ENCODE results near the gene YPEL5.

YPEL5 gene

DNA sequence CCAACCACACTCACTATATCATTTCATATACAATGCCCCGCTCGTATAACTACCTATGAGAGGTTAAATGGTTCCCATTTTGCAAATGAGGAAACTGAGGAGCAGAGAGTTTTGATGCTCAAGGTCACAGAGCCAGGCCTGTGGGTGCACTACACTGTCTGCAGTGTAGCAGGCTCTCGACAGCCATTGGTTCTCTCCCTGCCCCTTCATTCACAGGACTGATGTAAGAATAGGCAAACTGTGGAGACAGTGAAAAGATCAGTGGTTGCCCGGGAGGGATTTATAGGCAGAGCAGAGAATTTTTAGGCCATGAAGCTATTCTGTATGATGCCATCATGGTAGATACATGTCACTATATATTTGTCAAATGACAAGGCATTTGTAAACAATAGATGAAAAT lies 45.5 kb downstream of the YPEL5 start:
- no peak overlapping the region for H3K4me3 ChIP-seq (ENCODE audit: low read depth, low read length)
- TF ChIP-seq, protein P1, sequence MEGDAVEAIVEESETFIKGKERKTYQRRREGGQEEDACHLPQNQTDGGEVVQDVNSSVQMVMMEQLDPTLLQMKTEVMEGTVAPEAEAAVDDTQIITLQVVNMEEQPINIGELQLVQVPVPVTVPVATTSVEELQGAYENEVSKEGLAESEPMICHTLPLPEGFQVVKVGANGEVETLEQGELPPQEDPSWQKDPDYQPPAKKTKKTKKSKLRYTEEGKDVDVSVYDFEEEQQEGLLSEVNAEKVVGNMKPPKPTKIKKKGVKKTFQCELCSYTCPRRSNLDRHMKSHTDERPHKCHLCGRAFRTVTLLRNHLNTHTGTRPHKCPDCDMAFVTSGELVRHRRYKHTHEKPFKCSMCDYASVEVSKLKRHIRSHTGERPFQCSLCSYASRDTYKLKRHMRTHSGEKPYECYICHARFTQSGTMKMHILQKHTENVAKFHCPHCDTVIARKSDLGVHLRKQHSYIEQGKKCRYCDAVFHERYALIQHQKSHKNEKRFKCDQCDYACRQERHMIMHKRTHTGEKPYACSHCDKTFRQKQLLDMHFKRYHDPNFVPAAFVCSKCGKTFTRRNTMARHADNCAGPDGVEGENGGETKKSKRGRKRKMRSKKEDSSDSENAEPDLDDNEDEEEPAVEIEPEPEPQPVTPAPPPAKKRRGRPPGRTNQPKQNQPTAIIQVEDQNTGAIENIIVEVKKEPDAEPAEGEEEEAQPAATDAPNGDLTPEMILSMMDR (conservative IDR thresholded peaks at IDR 0.05; ENCODE audit: low read depth, low read length): no peak
- DNase-seq (ENCODE audit: low read depth): no peak

DNA sequence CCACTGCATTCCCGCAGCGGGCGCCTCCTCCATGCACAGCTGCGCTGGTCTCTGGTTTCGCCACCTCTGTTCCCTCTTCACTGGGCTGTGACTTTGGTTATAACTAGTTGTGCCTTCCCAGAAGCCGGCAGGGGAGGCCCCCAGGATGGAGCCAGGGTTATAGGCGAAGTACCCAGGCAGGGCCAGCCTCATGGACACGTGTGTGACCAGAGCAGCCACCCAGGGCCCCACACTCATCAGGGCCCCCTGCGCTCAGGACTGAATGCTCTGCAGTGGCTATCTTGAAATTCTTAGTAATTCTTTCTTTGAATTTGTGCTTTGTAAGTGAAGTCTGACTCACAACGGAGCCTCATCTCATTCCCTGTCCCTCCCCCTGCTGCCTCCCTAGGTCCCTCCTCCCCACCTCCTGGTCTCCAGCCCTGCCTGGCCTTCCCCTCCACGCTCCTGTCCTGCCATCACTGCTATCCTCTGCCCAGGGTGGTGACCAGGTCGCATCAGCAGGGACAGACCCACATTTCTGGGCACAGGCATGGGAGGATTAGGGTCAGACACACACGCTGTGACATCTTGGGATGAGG lies 46.4 kb downstream of the YPEL5 start:
- H3K4me3 ChIP-seq (ENCODE audit: low read depth, low read length): no peak overlapping the region
- no peak for DNase-seq (ENCODE audit: low read depth)
- TF ChIP-seq, protein P1 (conservative IDR thresholded peaks at IDR 0.05; ENCODE audit: low read depth, low read length): no peak

DNA sequence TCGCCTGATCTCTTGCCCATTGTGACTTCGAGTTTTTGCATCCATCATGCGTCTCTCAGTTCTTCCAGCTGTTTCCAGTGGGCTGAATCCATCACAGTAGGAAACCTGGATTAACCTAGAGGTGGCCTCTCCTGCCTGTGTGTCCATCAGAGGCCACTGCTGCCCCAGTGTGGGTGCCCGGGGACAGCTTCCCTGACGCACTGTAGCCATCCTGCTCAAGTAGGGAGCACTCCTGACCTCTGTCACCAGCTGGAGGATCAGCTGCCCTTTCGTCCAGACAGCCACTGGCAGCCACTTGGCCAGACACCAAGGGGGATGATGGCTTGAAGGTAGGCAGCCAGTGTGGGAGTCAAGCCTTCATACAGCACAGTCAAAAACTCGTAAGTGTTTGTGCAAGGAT lies 47.6 kb downstream of the YPEL5 start:
- no peak overlapping the region for H3K4me3 ChIP-seq (ENCODE audit: low read depth, low read length)
- TF ChIP-seq, protein P1 (conservative IDR thresholded peaks at IDR 0.05; ENCODE audit: low read depth, low read length): no peak
- DNase-seq (ENCODE audit: low read depth): no peak

DNA sequence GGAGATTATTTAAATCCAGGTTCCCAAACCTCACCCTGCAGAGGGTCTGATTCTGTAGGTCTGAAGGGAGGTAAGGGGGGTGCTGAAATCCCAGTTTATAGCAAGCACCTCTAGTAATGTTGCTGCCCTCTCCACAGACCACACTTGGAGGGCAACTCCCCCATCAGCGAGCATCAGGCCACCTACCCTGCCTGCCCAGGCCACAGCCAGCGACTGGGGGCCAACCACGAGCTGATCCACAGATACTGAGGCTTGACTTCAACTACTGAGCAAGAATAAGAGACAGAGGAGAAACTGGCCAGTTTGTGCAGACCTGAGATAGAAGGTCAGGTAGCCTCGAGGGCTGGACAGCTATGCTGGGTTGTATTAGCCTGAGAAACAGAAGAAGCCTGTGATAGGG lies 48.2 kb downstream of the YPEL5 start:
- DNase-seq (ENCODE audit: low read depth): no peak
- H3K4me3 ChIP-seq (ENCODE audit: low read depth, low read length): no peak overlapping the region
- TF ChIP-seq, protein P1 (conservative IDR thresholded peaks at IDR 0.05; ENCODE audit: low read depth, low read length): no peak

DNA sequence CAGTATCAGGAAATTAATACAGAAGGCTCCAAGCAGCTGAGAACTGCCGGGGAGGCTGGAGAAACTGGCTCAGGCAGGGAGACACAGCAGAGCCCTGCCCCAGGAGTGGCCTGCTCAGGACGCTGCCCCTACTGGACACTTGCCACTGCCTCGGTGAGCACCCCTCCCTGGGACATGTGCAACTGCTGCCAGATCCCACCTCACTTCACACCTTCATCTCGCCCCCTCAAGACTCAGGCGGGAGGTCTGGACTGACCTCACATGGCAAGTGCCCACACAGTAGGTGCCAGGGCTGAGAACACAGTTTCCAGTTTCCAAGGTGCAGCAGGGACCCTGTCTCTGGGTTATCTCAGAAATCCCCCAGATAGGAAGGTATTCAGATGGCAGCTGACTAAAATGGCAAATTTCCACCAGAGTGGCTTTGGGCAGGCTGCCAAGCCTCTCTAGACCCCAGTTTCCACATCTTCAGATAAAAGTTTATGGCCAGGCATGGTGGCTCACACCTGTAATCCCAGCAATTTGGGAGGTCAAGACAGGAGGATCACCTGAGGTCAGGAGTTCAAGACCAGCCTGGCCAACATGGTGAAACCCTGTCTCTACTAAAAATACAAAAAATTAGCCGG lies 50.9 kb downstream of the YPEL5 start:
- no peak overlapping the region for H3K4me3 ChIP-seq (ENCODE audit: low read depth, low read length)
- TF ChIP-seq, protein P1 (conservative IDR thresholded peaks at IDR 0.05; ENCODE audit: low read depth, low read length): no peak
- no peak for DNase-seq (ENCODE audit: low read depth)

DNA sequence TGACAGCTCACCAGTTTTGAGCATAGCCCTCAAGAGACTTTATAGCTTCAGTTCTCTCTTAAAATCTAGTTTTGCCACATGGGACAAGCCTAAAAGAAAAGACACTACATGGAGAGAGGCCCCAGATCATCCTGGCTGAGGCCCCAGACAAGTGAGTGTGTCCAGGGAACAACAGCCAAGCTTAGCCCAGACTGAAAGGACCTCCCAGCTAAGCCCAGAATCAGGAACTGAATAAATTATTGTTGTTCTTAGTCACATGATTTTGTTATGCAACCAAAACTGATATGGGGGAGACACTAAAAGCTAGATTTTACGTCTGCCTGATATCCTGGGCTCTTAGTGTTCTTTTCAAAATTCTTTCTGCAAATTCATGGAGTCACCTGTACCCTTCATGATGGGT lies 55.2 kb downstream of the YPEL5 start:
- TF ChIP-seq, protein P1 (conservative IDR thresholded peaks at IDR 0.05; ENCODE audit: low read depth, low read length): no peak
- no peak for DNase-seq (ENCODE audit: low read depth)
- no peak overlapping the region for H3K4me3 ChIP-seq (ENCODE audit: low read depth, low read length)

DNA sequence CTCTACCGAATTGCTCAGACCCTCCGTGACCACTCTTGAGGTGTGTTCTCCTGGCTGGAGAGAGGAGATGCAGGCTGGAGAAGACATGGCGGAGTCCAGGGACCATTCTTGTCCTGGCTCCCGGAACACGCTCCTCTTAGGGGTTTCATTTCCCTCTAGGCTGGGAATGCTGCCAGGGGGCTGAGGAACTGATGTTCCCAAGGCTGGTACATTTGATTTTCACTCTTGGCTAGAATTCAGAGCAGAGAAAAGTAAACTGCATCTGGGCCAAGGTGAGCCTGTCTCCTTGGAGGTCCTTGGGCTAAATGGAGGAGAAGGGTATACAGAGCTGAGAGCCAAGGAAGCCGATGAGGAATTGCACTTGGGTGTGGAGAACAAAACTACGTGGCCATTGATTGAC lies 56.3 kb downstream of the YPEL5 start:
- TF ChIP-seq, protein P1 (conservative IDR thresholded peaks at IDR 0.05; ENCODE audit: low read depth, low read length): no peak
- no peak for DNase-seq (ENCODE audit: low read depth)

More for the DNA sequence above, 56.3 kb downstream of the YPEL5 start:
- H3K4me3 ChIP-seq (ENCODE audit: low read depth, low read length): no peak overlapping the region
